NB4 (cell line): ENCODE results near the gene SIK2.

Experiments used
- POLR2A ChIP-seq: IDR thresholded peaks from 2 replicates; pipeline ENCODE4 v1.6.1; 2011; ENCODE audit warnings: mild to moderate bottlenecking; ENCODE audit not compliant: insufficient read length; ENCODE audit errors: extremely low read depth
- TF ChIP-seq, protein P1 (sequence below): IDR thresholded peaks from one replicate; pipeline ENCODE4 v1.5.1; 2012; ENCODE audit warnings: low read depth, low read length
- TF ChIP-seq, protein P2 (sequence below): IDR thresholded peaks from 2 replicates; pipeline ENCODE4 v1.6.1; 2011; ENCODE audit warnings: low read depth, low read length

DNA sequence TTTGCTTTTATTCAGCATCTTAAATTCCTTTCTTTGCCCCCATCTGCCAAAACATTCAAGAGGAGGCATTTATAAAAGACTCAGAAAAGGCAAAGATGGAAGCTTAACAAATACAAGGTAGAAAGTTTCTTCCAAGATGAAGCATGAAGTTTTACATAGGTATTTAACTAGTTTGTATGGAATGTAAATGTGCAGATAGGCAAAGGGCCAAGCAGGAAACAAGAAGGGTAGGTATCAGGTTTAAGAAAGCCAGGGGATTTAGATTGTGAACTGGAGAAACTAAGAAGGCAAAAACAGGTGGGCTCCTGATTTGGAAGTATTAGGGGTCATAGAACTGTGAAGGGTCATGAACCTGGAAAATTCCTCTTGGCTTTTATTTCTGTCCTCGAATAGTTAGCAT lies 101.3 kb downstream of the SIK2 start:
- TF ChIP-seq, protein P1, sequence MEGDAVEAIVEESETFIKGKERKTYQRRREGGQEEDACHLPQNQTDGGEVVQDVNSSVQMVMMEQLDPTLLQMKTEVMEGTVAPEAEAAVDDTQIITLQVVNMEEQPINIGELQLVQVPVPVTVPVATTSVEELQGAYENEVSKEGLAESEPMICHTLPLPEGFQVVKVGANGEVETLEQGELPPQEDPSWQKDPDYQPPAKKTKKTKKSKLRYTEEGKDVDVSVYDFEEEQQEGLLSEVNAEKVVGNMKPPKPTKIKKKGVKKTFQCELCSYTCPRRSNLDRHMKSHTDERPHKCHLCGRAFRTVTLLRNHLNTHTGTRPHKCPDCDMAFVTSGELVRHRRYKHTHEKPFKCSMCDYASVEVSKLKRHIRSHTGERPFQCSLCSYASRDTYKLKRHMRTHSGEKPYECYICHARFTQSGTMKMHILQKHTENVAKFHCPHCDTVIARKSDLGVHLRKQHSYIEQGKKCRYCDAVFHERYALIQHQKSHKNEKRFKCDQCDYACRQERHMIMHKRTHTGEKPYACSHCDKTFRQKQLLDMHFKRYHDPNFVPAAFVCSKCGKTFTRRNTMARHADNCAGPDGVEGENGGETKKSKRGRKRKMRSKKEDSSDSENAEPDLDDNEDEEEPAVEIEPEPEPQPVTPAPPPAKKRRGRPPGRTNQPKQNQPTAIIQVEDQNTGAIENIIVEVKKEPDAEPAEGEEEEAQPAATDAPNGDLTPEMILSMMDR: no peak
- TF ChIP-seq, protein P2, sequence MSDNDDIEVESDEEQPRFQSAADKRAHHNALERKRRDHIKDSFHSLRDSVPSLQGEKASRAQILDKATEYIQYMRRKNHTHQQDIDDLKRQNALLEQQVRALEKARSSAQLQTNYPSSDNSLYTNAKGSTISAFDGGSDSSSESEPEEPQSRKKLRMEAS: no peak
- no peak for TF ChIP-seq POLR2A
